ENCODE measurements around the gene USP3.

GRCh38 chr15:63530235-63530634 lies 25.8 kb downstream of the USP3 start:
- TF ChIP-seq CTCF (conservative IDR thresholded peaks at IDR 0.05) (no peak), ZFX (IDR thresholded peaks at IDR 0.05) (no peak)
